ENCODE results near the gene UNC13B. TPM values are rescaled to one million over a fixed set of nuclear protein-coding genes. Genes with fewer than 3 reads are reported as not detected.

Gene UNC13B
- total and polyA plus RNA-seq, 2 experiments from 2014 or later: 8.7 to 52.1 TPM

GRCh38 chr9:35431467-35431866 is 269.7 kb downstream of the UNC13B start:
- no peak for DNase-seq (ENCODE audit: low spot score)
- ATAC-seq: no peak
- Mint-ChIP-seq H3K9me3 (no peaks in the 10 kb centered on the region), H3K36me3 (ENCODE audit: low read depth) (no peaks in the 10 kb centered on the region), H3K4me1 (no peaks in the 10 kb centered on the region), H3K4me3 (no peak overlapping the region), H3K27me3 (ENCODE audit: insufficient read depth, low read depth, poor library complexity) (no peaks in the 10 kb centered on the region), H3K27ac (no peak overlapping the region)
- Histone ChIP-seq H3F3A (replicated peaks; ENCODE audit: low read depth) (no peaks in the 10 kb centered on the region), H3K4me3 (no peak overlapping the region), H3K79me2 (replicated peaks; ENCODE audit: insufficient read depth) (no peaks in the 10 kb centered on the region), H3K4me2 (no peak overlapping the region), H3K36me3 (ENCODE audit: insufficient read depth) (no peaks in the 10 kb centered on the region), H3K27me3 (ENCODE audit: insufficient read depth) (no peaks in the 10 kb centered on the region), H3K4me1 (ENCODE audit: insufficient read depth) (no peaks in the 10 kb centered on the region), H3K9me2 (ENCODE audit: insufficient read depth) (no peaks in the 10 kb centered on the region), H2AFZ (no peak overlapping the region), H3K27ac (ENCODE audit: low read depth) (no peak overlapping the region), H4K20me1 (replicated peaks; ENCODE audit: insufficient read depth) (no peaks in the 10 kb centered on the region)
- TF ChIP-seq JUNB (IDR thresholded peaks at IDR 0.05; ENCODE audit: unreplicated experiment) (no peak), POLR2AphosphoS5 (IDR thresholded peaks at IDR 0.05; ENCODE audit: low read depth) (no peak), CREB1 (CRISPR knock-in tag; IDR thresholded peaks at IDR 0.05; ENCODE audit: low read depth) (no peak), CTCF (conservative IDR thresholded peaks at IDR 0.05; ENCODE audit: low read depth in 2 of 2) (no peak), ZNF114 (CRISPR knock-in tag; IDR thresholded peaks at IDR 0.05) (no peak), STAT1 (IDR thresholded peaks at IDR 0.05; ENCODE audit: unreplicated experiment) (no peak), ZNF462 (CRISPR knock-in tag; IDR thresholded peaks at IDR 0.05) (no peak), NANOG (IDR thresholded peaks at IDR 0.05; ENCODE audit: borderline replicate concordance) (no peak), ETS1 (IDR thresholded peaks at IDR 0.05) (no peak), REST (IDR thresholded peaks at IDR 0.05; ENCODE audit: unreplicated experiment) (no peak), ZNF331 (CRISPR knock-in tag; IDR thresholded peaks at IDR 0.05; ENCODE audit: low read depth) (no peak), EZH2phosphoT487 (IDR thresholded peaks at IDR 0.05; ENCODE audit: unreplicated experiment) (no peak), EZH2 (IDR thresholded peaks at IDR 0.05; ENCODE audit: low read depth, unreplicated experiment) (no peak)
